ENCODE measurements around the gene HIBADH.

HIBADH gene

GRCh38 chr7:27547401-27547800 lies 115.3 kb downstream of the HIBADH start:
- TF ChIP-seq, protein P1, sequence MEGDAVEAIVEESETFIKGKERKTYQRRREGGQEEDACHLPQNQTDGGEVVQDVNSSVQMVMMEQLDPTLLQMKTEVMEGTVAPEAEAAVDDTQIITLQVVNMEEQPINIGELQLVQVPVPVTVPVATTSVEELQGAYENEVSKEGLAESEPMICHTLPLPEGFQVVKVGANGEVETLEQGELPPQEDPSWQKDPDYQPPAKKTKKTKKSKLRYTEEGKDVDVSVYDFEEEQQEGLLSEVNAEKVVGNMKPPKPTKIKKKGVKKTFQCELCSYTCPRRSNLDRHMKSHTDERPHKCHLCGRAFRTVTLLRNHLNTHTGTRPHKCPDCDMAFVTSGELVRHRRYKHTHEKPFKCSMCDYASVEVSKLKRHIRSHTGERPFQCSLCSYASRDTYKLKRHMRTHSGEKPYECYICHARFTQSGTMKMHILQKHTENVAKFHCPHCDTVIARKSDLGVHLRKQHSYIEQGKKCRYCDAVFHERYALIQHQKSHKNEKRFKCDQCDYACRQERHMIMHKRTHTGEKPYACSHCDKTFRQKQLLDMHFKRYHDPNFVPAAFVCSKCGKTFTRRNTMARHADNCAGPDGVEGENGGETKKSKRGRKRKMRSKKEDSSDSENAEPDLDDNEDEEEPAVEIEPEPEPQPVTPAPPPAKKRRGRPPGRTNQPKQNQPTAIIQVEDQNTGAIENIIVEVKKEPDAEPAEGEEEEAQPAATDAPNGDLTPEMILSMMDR (IDR thresholded peaks at IDR 0.05) = no peak

GRCh38 chr7:27546610-27547009 lies 116.1 kb downstream of the HIBADH start:
- Histone ChIP-seq H3K36me3 (no peaks in the 10 kb centered on the region), H3K27ac (no peak overlapping the region), H3K4me3 (ENCODE audit: low read depth in 1 of 2, low read length in 1 of 2) (no peak overlapping the region), H3K4me1 (ENCODE audit: control insufficient read depth in 1 of 2, insufficient read depth in 1 of 2, low read depth in 1 of 2, low read length in 1 of 2) (no peaks in the 10 kb centered on the region), H3K27me3 (no peaks in the 10 kb centered on the region), H3K9me3 (no peaks in the 10 kb centered on the region)
- TF ChIP-seq, protein P1 (IDR thresholded peaks at IDR 0.05) = no peak

More at GRCh38 chr7:27547401-27547800, 115.3 kb downstream of the HIBADH start:
- H3K27me3 ChIP-seq = no peaks in the 10 kb centered on the region
- no peak overlapping the region for H3K27ac ChIP-seq
- H3K4me3 ChIP-seq (ENCODE audit: low read depth in 1 of 2, low read length in 1 of 2) = no peak overlapping the region
- no peaks in the 10 kb centered on the region for H3K36me3 ChIP-seq
- H3K4me1 ChIP-seq (ENCODE audit: control insufficient read depth in 1 of 2, insufficient read depth in 1 of 2, low read depth in 1 of 2, low read length in 1 of 2) = no peaks in the 10 kb centered on the region
- no peaks in the 10 kb centered on the region for H3K9me3 ChIP-seq

GRCh38 chr7:27535795-27536194 lies 126.9 kb downstream of the HIBADH start:
- no peaks in the 10 kb centered on the region for H3K36me3 ChIP-seq
- H3K4me3 ChIP-seq (ENCODE audit: low read depth in 1 of 2, low read length in 1 of 2) = no peak overlapping the region
- no peaks in the 10 kb centered on the region for H3K4me1 ChIP-seq (ENCODE audit: control insufficient read depth in 1 of 2, insufficient read depth in 1 of 2, low read depth in 1 of 2, low read length in 1 of 2)
- H3K9me3 ChIP-seq = no peaks in the 10 kb centered on the region
- TF ChIP-seq, protein P1 (IDR thresholded peaks at IDR 0.05) = no peak
- H3K27me3 ChIP-seq = no peaks in the 10 kb centered on the region
- H3K27ac ChIP-seq = no peak overlapping the region

- no peaks in the 10 kb centered on the region for H3K27me3 ChIP-seq
- no peaks in the 10 kb centered on the region for H3K4me1 ChIP-seq (ENCODE audit: control insufficient read depth in 1 of 2, insufficient read depth in 1 of 2, low read depth in 1 of 2, low read length in 1 of 2)
- no peak overlapping the region for H3K4me3 ChIP-seq (ENCODE audit: low read depth in 1 of 2, low read length in 1 of 2)
- no peak overlapping the region for H3K27ac ChIP-seq
- H3K9me3 ChIP-seq = no peaks in the 10 kb centered on the region
- no peaks in the 10 kb centered on the region for H3K36me3 ChIP-seq
- TF ChIP-seq, protein P1 (IDR thresholded peaks at IDR 0.05) = no peak
Observed at GRCh38 chr7:27533652-27534081, 129.0 kb downstream of the HIBADH start.

DNA sequence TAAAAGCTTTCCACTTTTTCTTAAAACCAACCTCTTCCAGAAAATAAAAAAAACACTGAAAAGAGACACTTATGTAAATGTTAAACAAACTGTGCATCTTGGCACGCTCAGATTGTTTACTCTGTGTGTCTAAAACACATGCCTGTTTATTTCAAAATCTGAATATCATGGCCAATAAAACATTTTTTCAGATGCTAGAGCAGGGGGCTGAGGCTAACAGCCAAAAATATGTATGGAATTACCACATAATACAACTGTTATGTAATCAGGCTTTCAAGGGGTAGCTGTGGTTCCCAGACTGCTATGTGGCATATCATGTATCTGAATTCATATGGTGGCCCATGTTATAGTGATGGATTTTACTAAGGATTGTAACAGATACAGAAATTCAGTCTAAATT lies 130.4 kb downstream of the HIBADH start:
- H3K4me1 ChIP-seq (ENCODE audit: control insufficient read depth in 1 of 2, insufficient read depth in 1 of 2, low read depth in 1 of 2, low read length in 1 of 2) = no peaks in the 10 kb centered on the region
- no peaks in the 10 kb centered on the region for H3K36me3 ChIP-seq

More for the DNA sequence above, 130.4 kb downstream of the HIBADH start:
- H3K27me3 ChIP-seq = no peaks in the 10 kb centered on the region
- TF ChIP-seq, protein P1 (IDR thresholded peaks at IDR 0.05) = no peak
- no peak overlapping the region for H3K4me3 ChIP-seq (ENCODE audit: low read depth in 1 of 2, low read length in 1 of 2)
- no peak overlapping the region for H3K27ac ChIP-seq
- H3K9me3 ChIP-seq = no peaks in the 10 kb centered on the region

Data from neutrophil (primary cell).